ENCODE data around the gene CAPN11. TPM values are rescaled to one million over a fixed set of nuclear protein-coding genes. Genes with fewer than 3 reads are reported as not detected.

The CAPN11 gene
- total and polyA plus RNA-seq, 10 of the 15 experiments (the other 5 are each of a cell fraction or from before 2014, with no cell fraction given), result 0.05 to 0.44 (median 0.31) TPM

- H3K27me3 ChIP-seq (replicated peaks in 1 of 2; ENCODE audit: control insufficient read depth in 2 of 2, insufficient read depth in 2 of 2, low read length in 1 of 2), result 0 out of 4 replicates have a peak, but pooled peaks cover 0 to 2% of the 10 kb centered on the region in 2 experiments
- no peaks in the 10 kb centered on the region for H3K79me2 ChIP-seq (ENCODE audit: control insufficient read depth, insufficient read depth, low read length)
- 38% methylated on average over 4 of the region's 4 CpGs for WGBS (ENCODE audit: insufficient coverage, insufficient replicate concordance, low lambda C conversion rate, missing lambda C conversion rate)
- H3K27ac ChIP-seq (ENCODE audit: control insufficient read depth, insufficient read depth), result no peak overlapping the region
- ChIA-PET CTCF (interaction anchor here (1.3 to 1.6 kb wide), 2 partner anchors 10 to 38 kb away, joined by 3 read pairs; no protein-coding TSS in a partner anchor), RAD21 (ENCODE audit: unreplicated experiment) (no interaction called here), POLR2A (interaction anchor here (0.9 kb wide), 1 partner anchor 9 kb away, joined by 4 read pairs; no protein-coding TSS in a partner anchor), SMC1A (ENCODE audit: uncharacterized antibody, unreplicated experiment) (interaction anchor here (0.6 kb wide), 1 partner anchor 41 kb away, joined by 3 read pairs; no protein-coding TSS in a partner anchor)
- no peaks in the 10 kb centered on the region for H4K20me1 ChIP-seq (ENCODE audit: control insufficient read depth, insufficient read depth)
- intact Hi-C loops (cut with micrococcal nuclease; ENCODE audit: unreplicated experiment), result no loop called here
- no peak overlapping the region for H2AFZ ChIP-seq (ENCODE audit: control insufficient read depth, low read depth, low read length)
- in situ Hi-C loops (cut with MboI), result no loop called here
- no peak for ATAC-seq
- H3K4me1 ChIP-seq (ENCODE audit: control insufficient read depth, insufficient read depth, low read length), result no peaks in the 10 kb centered on the region
- no peak for DNase-seq (ENCODE audit: low read depth, low spot score)
- H3K4me3 ChIP-seq, result no peak overlapping the region
- no peaks in the 10 kb centered on the region for H3K36me3 ChIP-seq (ENCODE audit: control insufficient read depth in 2 of 2, insufficient read depth in 2 of 2, low read length in 1 of 2)
- TF ChIP-seq MTA2 (IDR thresholded peaks at IDR 0.05; ENCODE audit: low read depth) (no peak), NFXL1 (IDR thresholded peaks at IDR 0.05; ENCODE audit: borderline replicate concordance) (no peak), RAD21 (IDR thresholded peaks at IDR 0.05; ENCODE audit: insufficient read depth, low read depth, low read length) (no peak), NR2C2 (IDR thresholded peaks at IDR 0.05; ENCODE audit: borderline replicate concordance, control insufficient read depth, insufficient read length, low read depth) (no peak), ZSCAN29 (IDR thresholded peaks at IDR 0.05) (no peak), BACH1 (IDR thresholded peaks at IDR 0.05; ENCODE audit: borderline replicate concordance) (no peak), RBBP5 (conservative IDR thresholded peaks at IDR 0.05) (no peak), MEF2A (IDR thresholded peaks at IDR 0.05; ENCODE audit: insufficient read depth, low read depth, low read length) (no peak), RUNX3 (IDR thresholded peaks at IDR 0.05; ENCODE audit: low read length) (no peak)
- H3K9ac ChIP-seq (ENCODE audit: control insufficient read depth, insufficient read depth, low read length), result no peak overlapping the region
- FAIRE-seq, result no peak
- H3K4me2 ChIP-seq (ENCODE audit: control insufficient read depth, insufficient read depth), result no peak overlapping the region
- no peaks in the 10 kb centered on the region for H3K9me3 ChIP-seq (replicated peaks; ENCODE audit: control insufficient read depth, insufficient read depth, low read length)
- no TSS peak for BruUV-seq (replicated peaks)
These were observed 24.3 kb downstream of the CAPN11 start for GRCh38 chr6:44182911-44183390.

- 24% methylated on average over 9 of the region's 9 CpGs for WGBS (ENCODE audit: insufficient coverage, insufficient replicate concordance, low lambda C conversion rate, missing lambda C conversion rate)
- TF ChIP-seq HCFC1 (IDR thresholded peaks at IDR 0.05; ENCODE audit: low read length) (no peak), SKIL (IDR thresholded peaks at IDR 0.05; ENCODE audit: low read depth, poor library complexity, severe bottlenecking) (no peak), MEF2B (IDR thresholded peaks at IDR 0.05; ENCODE audit: partially characterized antibody, poor library complexity, severe bottlenecking) (no peak)
These were observed 25.2 kb downstream of the CAPN11 start for GRCh38 chr6:44183783-44184182.

More at GRCh38 chr6:44183783-44184182, 25.2 kb downstream of the CAPN11 start:
- no peaks in the 10 kb centered on the region for H3K4me1 ChIP-seq (ENCODE audit: control insufficient read depth, insufficient read depth, low read length)
- H3K4me3 ChIP-seq, result no peak overlapping the region
- no peaks in the 10 kb centered on the region for H3K79me2 ChIP-seq (ENCODE audit: control insufficient read depth, insufficient read depth, low read length)
- RAD21 ChIA-PET (ENCODE audit: unreplicated experiment), result no interaction called here
- SMC1A ChIA-PET (ENCODE audit: uncharacterized antibody, unreplicated experiment), result interaction anchor here (0.6 kb wide), 2 partner anchors 10 to 41 kb away, joined by 3 read pairs; no protein-coding TSS in a partner anchor
- H3K9ac ChIP-seq (ENCODE audit: control insufficient read depth, insufficient read depth, low read length), result no peak overlapping the region
- POLR2A ChIA-PET, result no interaction called here
- no peaks in the 10 kb centered on the region for H3K9me3 ChIP-seq (replicated peaks; ENCODE audit: control insufficient read depth, insufficient read depth, low read length)
- no peaks in the 10 kb centered on the region for H4K20me1 ChIP-seq (ENCODE audit: control insufficient read depth, insufficient read depth)
- CTCF ChIA-PET, result no interaction called here
- no peak overlapping the region for H3K4me2 ChIP-seq (ENCODE audit: control insufficient read depth, insufficient read depth)
- ATAC-seq (no peak), DNase-seq (ENCODE audit: low read depth, low spot score) (no peak), FAIRE-seq (no peak)
- no peaks in the 10 kb centered on the region for H3K36me3 ChIP-seq (ENCODE audit: control insufficient read depth in 2 of 2, insufficient read depth in 2 of 2, low read length in 1 of 2)
- no TSS peak for BruUV-seq (replicated peaks)
- in situ Hi-C loops (cut with MboI) (no loop called here), intact Hi-C loops (cut with micrococcal nuclease; ENCODE audit: unreplicated experiment) (no loop called here)
- 0 out of 4 replicates have a peak, but pooled peaks cover 0 to 2% of the 10 kb centered on the region in 2 experiments for H3K27me3 ChIP-seq (replicated peaks in 1 of 2; ENCODE audit: control insufficient read depth in 2 of 2, insufficient read depth in 2 of 2, low read length in 1 of 2)
- no peak overlapping the region for H2AFZ ChIP-seq (ENCODE audit: control insufficient read depth, low read depth, low read length)
- H3K27ac ChIP-seq (ENCODE audit: control insufficient read depth, insufficient read depth), result no peak overlapping the region

All from GM12878 (cell line).